Adrenal gland (tissue), 12 donors: ENCODE results near the gene MEIOB. TPM values are rescaled to one million over a fixed set of nuclear protein-coding genes. Genes with fewer than 3 reads are reported as not detected.

Source experiments
- DNase-seq, 7 donors: peaks; one replicate each; pipeline ENCODE4 v3.0.0-alpha.2; 2019 to 2020
- H3K27ac ChIP-seq, 5 donors: fragments of 200-600 bp; sonication (generic) in 4 of 5; 1 replicate in 3 of 5; 2 replicates in 2 of 5; pipeline versions ENCODE4 v1.5.1 to v1.8.0; 2016 to 2020; ENCODE audit warnings: mild to moderate bottlenecking in 1 of 5
- H3K27me3 ChIP-seq: fragments of 200-600 bp; 2 replicates; pipeline ENCODE4 v1.8.0; 2021
- H3K36me3 ChIP-seq, 2 donors: fragments of 200-600 bp; replicated peaks in 1 of 2; 1 replicate in 1 of 2; 2 replicates in 1 of 2; pipeline versions ENCODE4 v1.5.1 to v1.8.0; 2018 to 2022
- H3K4me1 ChIP-seq, 2 donors: fragments of 200-600 bp; replicated peaks in 1 of 2; 1 replicate in 1 of 2; 2 replicates in 1 of 2; pipeline versions ENCODE4 v1.5.1 to v1.8.0; 2018 to 2021
- H3K4me3 ChIP-seq, 4 donors: fragments of 200-600 bp; sonication (generic) in 3 of 4; one replicate each; pipeline ENCODE4 v1.5.1; 2016 to 2018
- H3K9me3 ChIP-seq, 3 donors: fragments of 200-600 bp; sonication (generic) in 1 of 3; replicated peaks in 1 of 3; 1 replicate in 2 of 3; 2 replicates in 1 of 3; pipeline versions ENCODE4 v1.5.1 to v1.8.0; 2016 to 2021
- POLR2A ChIP-seq, 2 donors: fragments of 450-650 bp; IDR thresholded peaks; one replicate each; pipeline ENCODE4 v1.6.1; 2017; ENCODE audit warnings: antibody characterized with exemption in 2 of 2, mild to moderate bottlenecking in 2 of 2, moderate library complexity in 1 of 2
- WGBS, 4 donors: extraction: QIAGEN DNeasy Blood & Tissue Kit in 2 of 4; methylation state at CpG; one replicate each; pipeline versions ENCODE4 v1.1.5 to v1.1.7; 2013 to 2017; 5-methylcytosine and 5-hydroxymethylcytosine counted together
- intact Hi-C, 2 donors: fragments of 100-400 bp; cut with DNase I; formaldehyde crosslinking; loops; one replicate each; pipeline versions ENCODE4 v1.14.1 to v1.15.0; 2022 to 2023
- polyA plus RNA-seq, 3 donors: library from polyadenylated mRNA; stranded (reverse); fragments of 200-250 nt in 2 of 3; fragments of 350-450 nt in 1 of 3; fragmentation: Illumina TruSeq in 1 of 3; extraction: RNeasy Lipid Tissue Mini Kit (QIAGEN cat#74804) in 1 of 3; gene quantifications; one replicate each; pipeline ENCODE4 v1.2.3, GENCODE V29; 2013 to 2014
- total RNA-seq, 9 donors: library from RNA; depleted of rRNA in 4 of 9; stranded (reverse); fragments of >200 nt in 4 of 9; fragments of 120-200 nt in 1 of 9; fragmentation: NEBNext Ultra II Directional in 1 of 9; extraction: Animal tissue kit (Norgen Biotek cat#: 25700) in 1 of 9; gene quantifications; one replicate each; pipeline versions ENCODE4 v1.1.0 to v1.2.4, GENCODE V29; 2013 to 2023
- TF ChIP-seq, protein P1 (sequence below), 6 experiments: fragments of 450-650 bp in 4 of 6; fragments of 200-600 bp in 2 of 6; sonication (generic) in 1 of 6; IDR thresholded peaks; 1 replicate in 5 of 6; 2 replicates in 1 of 6; pipeline versions ENCODE4 v1.5.1 to v1.8.0; 2016 to 2021; ENCODE audit warnings: antibody characterized with exemption in 6 of 6, mild to moderate bottlenecking in 2 of 6, moderate library complexity in 1 of 6
- donor health status: healthy with polysubstance abuse.
- donor health status: Bipolar disorder and iron deficiency.
- donor health status: DM: yes; HTN: yes; CAD: no.
- donor health status: DM: no; HTN: no; CAD: no.
- donor health status: DM: no; HTN: no; CAD: no.
- donor health status: DM: yes; HTN: yes; CAD: no.

The MEIOB gene
- total and polyA plus RNA-seq, 12 donors = 0.23 TPM; not detected in 11

DNA sequence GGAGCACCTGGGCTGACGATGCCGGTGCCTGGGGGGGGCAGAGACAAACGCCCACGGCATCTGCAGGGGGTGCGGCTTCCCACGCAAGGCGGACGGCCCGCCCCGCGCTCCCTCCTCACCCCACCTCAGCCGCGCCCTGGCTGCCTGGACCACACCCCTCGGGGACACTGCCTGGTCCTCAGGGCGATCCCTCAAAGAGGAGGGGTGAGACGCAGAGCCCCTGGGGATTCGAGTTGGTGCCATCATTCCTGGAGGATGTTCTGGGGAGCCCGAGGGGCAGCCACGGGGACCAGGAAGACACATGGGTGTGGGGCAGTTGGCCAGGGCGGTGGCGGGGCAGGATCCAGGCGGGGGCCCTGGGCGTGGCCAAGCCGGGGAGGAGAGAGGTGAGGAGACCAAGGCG lies 82.3 kb downstream of the MEIOB start:
- no peak for TF ChIP-seq POLR2A (IDR thresholded peaks at IDR 0.05)
- TF ChIP-seq, protein P1, sequence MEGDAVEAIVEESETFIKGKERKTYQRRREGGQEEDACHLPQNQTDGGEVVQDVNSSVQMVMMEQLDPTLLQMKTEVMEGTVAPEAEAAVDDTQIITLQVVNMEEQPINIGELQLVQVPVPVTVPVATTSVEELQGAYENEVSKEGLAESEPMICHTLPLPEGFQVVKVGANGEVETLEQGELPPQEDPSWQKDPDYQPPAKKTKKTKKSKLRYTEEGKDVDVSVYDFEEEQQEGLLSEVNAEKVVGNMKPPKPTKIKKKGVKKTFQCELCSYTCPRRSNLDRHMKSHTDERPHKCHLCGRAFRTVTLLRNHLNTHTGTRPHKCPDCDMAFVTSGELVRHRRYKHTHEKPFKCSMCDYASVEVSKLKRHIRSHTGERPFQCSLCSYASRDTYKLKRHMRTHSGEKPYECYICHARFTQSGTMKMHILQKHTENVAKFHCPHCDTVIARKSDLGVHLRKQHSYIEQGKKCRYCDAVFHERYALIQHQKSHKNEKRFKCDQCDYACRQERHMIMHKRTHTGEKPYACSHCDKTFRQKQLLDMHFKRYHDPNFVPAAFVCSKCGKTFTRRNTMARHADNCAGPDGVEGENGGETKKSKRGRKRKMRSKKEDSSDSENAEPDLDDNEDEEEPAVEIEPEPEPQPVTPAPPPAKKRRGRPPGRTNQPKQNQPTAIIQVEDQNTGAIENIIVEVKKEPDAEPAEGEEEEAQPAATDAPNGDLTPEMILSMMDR (IDR thresholded peaks at IDR 0.05) = no peak
- no peaks in the 10 kb centered on the region for H3K9me3 ChIP-seq
- no peaks in the 10 kb centered on the region for H3K27me3 ChIP-seq
- no peaks in the 10 kb centered on the region for H3K4me1 ChIP-seq
- H3K27ac ChIP-seq = no peak overlapping the region
- no peak for DNase-seq
- H3K4me3 ChIP-seq = no peak overlapping the region
- intact Hi-C loops = no loop called here
- peaks cover 0 to 32% of the 10 kb centered on the region in 2 donors for H3K36me3 ChIP-seq
- 93 to 94% (median 93%) methylated on average over 8 to 25 of the region's 25 CpGs for WGBS, 4 donors

DNA sequence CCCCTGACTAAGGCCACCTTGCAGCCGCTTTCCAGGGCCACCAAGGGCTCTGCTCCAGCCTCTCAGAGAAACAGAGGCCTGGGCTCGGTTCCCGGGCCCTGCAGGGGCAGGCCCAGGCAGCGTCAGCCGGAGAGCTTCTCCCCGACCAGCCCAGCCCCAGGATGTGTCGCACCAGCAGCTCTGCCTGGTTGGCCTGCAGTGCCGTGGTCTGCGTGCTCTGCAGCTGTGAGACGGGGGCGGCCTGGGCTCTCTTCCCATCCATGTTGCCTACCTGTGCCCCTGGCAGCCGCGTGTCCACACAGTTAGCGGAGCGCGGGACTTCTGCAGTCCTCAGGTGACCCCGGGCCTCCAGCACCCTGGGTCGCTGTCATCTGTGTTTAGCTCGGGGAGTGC lies 83.3 kb downstream of the MEIOB start:
- WGBS, 4 donors = 58 to 73% (median 67%) methylated on average over 12 to 19 of the region's 19 CpGs
- Histone ChIP-seq H3K36me3 (peaks cover 0 to 32% of the 10 kb centered on the region in 2 donors), H3K4me3 (no peak overlapping the region), H3K27me3 (no peaks in the 10 kb centered on the region), H3K9me3 (no peaks in the 10 kb centered on the region), H3K4me1 (no peaks in the 10 kb centered on the region), H3K27ac (no peak overlapping the region)
- TF ChIP-seq, protein P1 (IDR thresholded peaks at IDR 0.05) = no peak
- TF ChIP-seq POLR2A (IDR thresholded peaks at IDR 0.05) = no peak
- intact Hi-C loops = no loop called here
- peak in 4 of 7 donors; percentile 19 to 22 (median 20) for DNase-seq

DNA sequence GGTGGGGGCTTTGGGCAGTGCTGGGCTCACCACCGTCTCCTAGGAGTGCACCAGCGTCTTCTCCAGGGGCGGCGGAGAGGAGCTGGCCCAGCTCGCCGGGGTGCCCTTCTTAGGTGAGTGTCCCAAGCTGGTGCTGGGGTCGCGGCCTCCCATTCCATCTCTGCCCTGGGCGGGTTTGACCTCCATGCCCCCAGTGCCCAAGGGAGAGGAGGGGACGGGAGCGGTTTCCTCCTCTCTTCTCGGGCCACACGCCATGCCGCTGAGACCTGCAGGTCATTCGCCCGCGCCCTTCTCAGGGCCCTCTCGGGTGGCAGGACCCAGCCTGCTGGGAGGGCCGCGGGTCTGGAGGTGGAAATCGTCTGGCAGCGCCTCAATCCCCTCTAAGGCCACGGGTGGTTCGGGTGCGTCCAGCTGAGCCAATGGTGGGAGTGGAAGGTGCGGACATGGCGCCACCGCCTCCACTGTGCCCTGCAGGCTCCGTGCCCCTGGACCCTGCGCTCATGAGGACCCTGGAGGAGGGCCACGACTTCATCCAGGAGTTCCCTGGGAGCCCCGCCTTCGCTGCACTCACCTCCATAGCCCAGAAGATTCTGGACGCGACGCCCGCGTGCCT lies 83.8 kb downstream of the MEIOB start:
- H3K27me3 ChIP-seq = no peaks in the 10 kb centered on the region
- H3K36me3 ChIP-seq = peaks cover 0 to 32% of the 10 kb centered on the region in 2 donors
- DNase-seq = peak in 2 of 7 donors; percentile 20 to 22

DNA sequence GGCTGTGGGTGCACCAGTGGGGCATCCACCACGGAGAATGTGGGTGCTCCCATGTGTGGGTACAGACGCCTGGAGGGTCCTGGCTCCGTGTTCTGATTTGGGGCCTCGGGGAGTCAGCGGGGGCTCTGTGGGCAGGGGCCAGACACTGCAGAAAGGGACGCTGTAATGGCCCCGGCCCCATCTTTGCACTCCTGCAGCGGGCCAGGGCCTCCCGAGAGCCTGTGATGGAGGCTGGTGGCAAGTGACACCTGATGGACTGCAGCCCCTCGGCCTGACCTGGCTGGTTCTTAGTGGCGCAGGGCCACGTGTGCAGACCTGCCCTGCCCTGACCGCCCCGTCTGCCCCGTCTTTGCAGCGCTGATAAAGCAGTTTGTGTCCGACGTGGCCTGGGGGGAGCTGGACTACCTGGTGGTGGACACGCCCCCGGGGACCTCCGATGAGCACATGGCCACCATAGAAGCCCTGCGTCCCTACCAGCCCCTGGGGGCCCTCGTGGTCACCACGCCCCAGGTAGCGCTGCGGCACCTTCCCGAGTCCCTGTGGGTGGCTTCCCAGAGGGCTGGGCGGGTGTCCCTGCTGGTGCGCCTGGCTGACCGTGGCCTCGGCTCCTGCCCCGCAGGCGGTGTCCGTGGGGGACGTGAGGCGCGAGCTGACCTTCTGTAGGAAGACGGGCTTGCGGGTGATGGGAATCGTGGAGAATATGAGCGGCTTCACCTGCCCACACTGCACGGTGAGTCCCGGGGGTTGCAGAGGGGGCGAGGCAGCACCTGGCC lies 84.5 kb downstream of the MEIOB start:
- DNase-seq = peak in 3 of 7 donors; percentile 8 to 22 (median 18)
- WGBS, 4 donors = 92 to 93% (median 92%) methylated on average over 12 to 44 of the region's 44 CpGs
- intact Hi-C loops = no loop called here
- no peak overlapping the region for H3K4me3 ChIP-seq
- no peaks in the 10 kb centered on the region for H3K27me3 ChIP-seq
- H3K4me1 ChIP-seq = no peaks in the 10 kb centered on the region
- no peaks in the 10 kb centered on the region for H3K9me3 ChIP-seq
- no peak for TF ChIP-seq POLR2A (IDR thresholded peaks at IDR 0.05)
- TF ChIP-seq, protein P1 (IDR thresholded peaks at IDR 0.05) = no peak
- H3K36me3 ChIP-seq = peaks cover 0 to 32% of the 10 kb centered on the region in 2 donors
- no peak overlapping the region for H3K27ac ChIP-seq

More for the DNA sequence above, 83.8 kb downstream of the MEIOB start:
- Histone ChIP-seq H3K4me3 (no peak overlapping the region), H3K4me1 (no peaks in the 10 kb centered on the region), H3K27ac (no peak overlapping the region), H3K9me3 (no peaks in the 10 kb centered on the region)
- TF ChIP-seq POLR2A (IDR thresholded peaks at IDR 0.05) = no peak
- TF ChIP-seq, protein P1 (IDR thresholded peaks at IDR 0.05) = no peak
- 79 to 90% (median 86%) methylated on average over 6 to 38 of the region's 38 CpGs for WGBS, 4 donors
- intact Hi-C loops = no loop called here
